ENCODE results near the gene HDAC4. TPM values are rescaled to one million over a fixed set of nuclear protein-coding genes. Genes with fewer than 3 reads are reported as not detected.
A peak's percentile ranks its signal among the peaks of the same experiment; 100 is the strongest.

The HDAC4 gene
- total RNA-seq, 1 experiment from 2014 or later: 44.4 TPM

- TF ChIP-seq NFATC4 (CRISPR knock-in tag; IDR thresholded peaks at IDR 0.05) (no peak), GABPB1 (CRISPR knock-in tag; IDR thresholded peaks at IDR 0.05) (no peak), ZNF416 (CRISPR knock-in tag; IDR thresholded peaks at IDR 0.05) (no peak), ZNF317 (CRISPR knock-in tag; IDR thresholded peaks at IDR 0.05; ENCODE audit: borderline replicate concordance, low read depth) (no peak)
Measured at GRCh38 chr2:239246723-239247122, 154.1 kb downstream of the HDAC4 start (continued).

GRCh38 chr2:239245872-239246721 is 154.7 kb downstream of the HDAC4 start:
- Mint-ChIP-seq H3K9me3 (no peaks in the 10 kb centered on the region), H3K27me3 (ENCODE audit: low read depth) (no peaks in the 10 kb centered on the region), H3K36me3 (no peaks in the 10 kb centered on the region), H3K27ac (peak overlapping the region; percentile 91; the same call in 1 of the 2 replicates), H3K4me1 (peaks cover 47% of the 10 kb centered on the region), H3K4me3 (no peak overlapping the region)
- TF ChIP-seq PRDM15 (CRISPR knock-in tag; IDR thresholded peaks at IDR 0.05) (peak; percentile 25; the same call in 1 of the 2 replicates), ZNF219 (CRISPR knock-in tag; IDR thresholded peaks at IDR 0.05; ENCODE audit: borderline replicate concordance) (no peak)
- peak; percentile 77 for ATAC-seq
- DNase-seq (ENCODE audit: low spot score): peak; percentile 32
- ChIA-PET POLR2A (no interaction called here), CTCF (interaction anchor here (1.6 kb wide), 1 partner anchor 40 kb away, joined by 3 read pairs; no protein-coding TSS in a partner anchor)

GRCh38 chr2:239245107-239245506 is 155.7 kb downstream of the HDAC4 start:
- Mint-ChIP-seq H3K4me3 (no peak overlapping the region), H3K27me3 (ENCODE audit: low read depth) (no peaks in the 10 kb centered on the region), H3K27ac (peak overlapping the region; percentile 85; the same call in 1 of the 2 replicates), H3K36me3 (no peaks in the 10 kb centered on the region), H3K9me3 (no peaks in the 10 kb centered on the region), H3K4me1 (peaks cover 51% of the 10 kb centered on the region)
- ATAC-seq: no peak
- ChIA-PET CTCF (no interaction called here), POLR2A (no interaction called here)
- DNase-seq (ENCODE audit: low spot score): no peak
- no peak for TF ChIP-seq MLX (CRISPR knock-in tag; IDR thresholded peaks at IDR 0.05)
- TF ChIP-seq FOXK1 (CRISPR knock-in tag; IDR thresholded peaks at IDR 0.05): no peak
- no peak for TF ChIP-seq GTF2I (CRISPR knock-in tag; conservative IDR thresholded peaks at IDR 0.05)
- TF ChIP-seq SMAD4 (CRISPR knock-in tag; IDR thresholded peaks at IDR 0.05): no peak
- no peak for TF ChIP-seq ZNF281 (CRISPR knock-in tag; IDR thresholded peaks at IDR 0.05)
- no peak for TF ChIP-seq ERG (CRISPR knock-in tag; IDR thresholded peaks at IDR 0.05)
- no peak for TF ChIP-seq PRRX2 (CRISPR knock-in tag; IDR thresholded peaks at IDR 0.05)
- no peak for TF ChIP-seq MAX (CRISPR knock-in tag; IDR thresholded peaks at IDR 0.05)
- no peak for TF ChIP-seq ZSCAN18 (CRISPR knock-in tag; IDR thresholded peaks at IDR 0.05)
- no peak for TF ChIP-seq ATF1 (CRISPR knock-in tag; IDR thresholded peaks at IDR 0.05)
- no peak for TF ChIP-seq NFYB (CRISPR knock-in tag; conservative IDR thresholded peaks at IDR 0.05; ENCODE audit: low read depth)
- TF ChIP-seq ELF4 (CRISPR knock-in tag; IDR thresholded peaks at IDR 0.05; ENCODE audit: low read depth): no peak
- TF ChIP-seq ZBTB43 (CRISPR knock-in tag; IDR thresholded peaks at IDR 0.05): no peak
- no peak for TF ChIP-seq KAT7 (CRISPR knock-in tag; IDR thresholded peaks at IDR 0.05; ENCODE audit: borderline replicate concordance)
- TF ChIP-seq OVOL2 (CRISPR knock-in tag; IDR thresholded peaks at IDR 0.05; ENCODE audit: borderline replicate concordance): no peak
- TF ChIP-seq CREM (CRISPR knock-in tag; IDR thresholded peaks at IDR 0.05): no peak

Measured in WTC11 (cell line).